Measurements from ENCODE around the gene IMMP2L.

GRCh38 chr7:110688908-110689307 lies 873.4 kb downstream of the IMMP2L start:
- TF ChIP-seq, protein P1, sequence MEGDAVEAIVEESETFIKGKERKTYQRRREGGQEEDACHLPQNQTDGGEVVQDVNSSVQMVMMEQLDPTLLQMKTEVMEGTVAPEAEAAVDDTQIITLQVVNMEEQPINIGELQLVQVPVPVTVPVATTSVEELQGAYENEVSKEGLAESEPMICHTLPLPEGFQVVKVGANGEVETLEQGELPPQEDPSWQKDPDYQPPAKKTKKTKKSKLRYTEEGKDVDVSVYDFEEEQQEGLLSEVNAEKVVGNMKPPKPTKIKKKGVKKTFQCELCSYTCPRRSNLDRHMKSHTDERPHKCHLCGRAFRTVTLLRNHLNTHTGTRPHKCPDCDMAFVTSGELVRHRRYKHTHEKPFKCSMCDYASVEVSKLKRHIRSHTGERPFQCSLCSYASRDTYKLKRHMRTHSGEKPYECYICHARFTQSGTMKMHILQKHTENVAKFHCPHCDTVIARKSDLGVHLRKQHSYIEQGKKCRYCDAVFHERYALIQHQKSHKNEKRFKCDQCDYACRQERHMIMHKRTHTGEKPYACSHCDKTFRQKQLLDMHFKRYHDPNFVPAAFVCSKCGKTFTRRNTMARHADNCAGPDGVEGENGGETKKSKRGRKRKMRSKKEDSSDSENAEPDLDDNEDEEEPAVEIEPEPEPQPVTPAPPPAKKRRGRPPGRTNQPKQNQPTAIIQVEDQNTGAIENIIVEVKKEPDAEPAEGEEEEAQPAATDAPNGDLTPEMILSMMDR (IDR thresholded peaks at IDR 0.05; ENCODE audit: borderline replicate concordance, extremely low read depth, low read length, poor library complexity, severe bottlenecking), result no peak
- TF ChIP-seq EZH2 (IDR thresholded peaks at IDR 0.05; ENCODE audit: borderline replicate concordance, low read depth, low read length, severe bottlenecking), result no peak
